ENCODE measurements around the gene GHRH. TPM values are rescaled to one million over a fixed set of nuclear protein-coding genes. Genes with fewer than 3 reads are reported as not detected.

The GHRH gene
- total RNA-seq, 1 donor from 2014 or later: not detected

GRCh38 chr20:37230200-37230599, 31.4 kb downstream of the GHRH start:
- H3K27me3 Mint-ChIP-seq (ENCODE audit: low read depth): no peaks in the 10 kb centered on the region
- H3K4me1 Mint-ChIP-seq: no peaks in the 10 kb centered on the region
- no peak overlapping the region for H3K27ac Mint-ChIP-seq
- no peak for DNase-seq (ENCODE audit: low spot score in 2 of 2, unreplicated experiment in 2 of 2)
- H3K9me3 Mint-ChIP-seq: no peaks in the 10 kb centered on the region
- TF ChIP-seq, protein P1, sequence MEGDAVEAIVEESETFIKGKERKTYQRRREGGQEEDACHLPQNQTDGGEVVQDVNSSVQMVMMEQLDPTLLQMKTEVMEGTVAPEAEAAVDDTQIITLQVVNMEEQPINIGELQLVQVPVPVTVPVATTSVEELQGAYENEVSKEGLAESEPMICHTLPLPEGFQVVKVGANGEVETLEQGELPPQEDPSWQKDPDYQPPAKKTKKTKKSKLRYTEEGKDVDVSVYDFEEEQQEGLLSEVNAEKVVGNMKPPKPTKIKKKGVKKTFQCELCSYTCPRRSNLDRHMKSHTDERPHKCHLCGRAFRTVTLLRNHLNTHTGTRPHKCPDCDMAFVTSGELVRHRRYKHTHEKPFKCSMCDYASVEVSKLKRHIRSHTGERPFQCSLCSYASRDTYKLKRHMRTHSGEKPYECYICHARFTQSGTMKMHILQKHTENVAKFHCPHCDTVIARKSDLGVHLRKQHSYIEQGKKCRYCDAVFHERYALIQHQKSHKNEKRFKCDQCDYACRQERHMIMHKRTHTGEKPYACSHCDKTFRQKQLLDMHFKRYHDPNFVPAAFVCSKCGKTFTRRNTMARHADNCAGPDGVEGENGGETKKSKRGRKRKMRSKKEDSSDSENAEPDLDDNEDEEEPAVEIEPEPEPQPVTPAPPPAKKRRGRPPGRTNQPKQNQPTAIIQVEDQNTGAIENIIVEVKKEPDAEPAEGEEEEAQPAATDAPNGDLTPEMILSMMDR (IDR thresholded peaks at IDR 0.05; ENCODE audit: unreplicated experiment): no peak
- no peak overlapping the region for H3K4me3 Mint-ChIP-seq
- H3K36me3 Mint-ChIP-seq: peaks cover 53% of the 10 kb centered on the region

- Mint-ChIP-seq H3K4me1 (no peaks in the 10 kb centered on the region), H3K36me3 (peaks cover 53% of the 10 kb centered on the region), H3K9me3 (no peaks in the 10 kb centered on the region), H3K27me3 (ENCODE audit: low read depth) (no peaks in the 10 kb centered on the region), H3K27ac (no peak overlapping the region), H3K4me3 (no peak overlapping the region)
- DNase-seq (ENCODE audit: low spot score in 2 of 2, unreplicated experiment in 2 of 2): no peak
- TF ChIP-seq, protein P1 (IDR thresholded peaks at IDR 0.05; ENCODE audit: unreplicated experiment): no peak
These were observed 32.3 kb downstream of the GHRH start for GRCh38 chr20:37229357-37229756.

GRCh38 chr20:37228656-37229055, 33.0 kb downstream of the GHRH start:
- TF ChIP-seq, protein P1 (IDR thresholded peaks at IDR 0.05; ENCODE audit: unreplicated experiment): no peak
- Mint-ChIP-seq H3K27me3 (ENCODE audit: low read depth) (no peaks in the 10 kb centered on the region), H3K27ac (no peak overlapping the region), H3K9me3 (no peaks in the 10 kb centered on the region), H3K36me3 (peaks cover 55% of the 10 kb centered on the region), H3K4me3 (no peak overlapping the region), H3K4me1 (no peaks in the 10 kb centered on the region)
- no peak for DNase-seq (ENCODE audit: low spot score in 2 of 2, unreplicated experiment in 2 of 2)

DNA sequence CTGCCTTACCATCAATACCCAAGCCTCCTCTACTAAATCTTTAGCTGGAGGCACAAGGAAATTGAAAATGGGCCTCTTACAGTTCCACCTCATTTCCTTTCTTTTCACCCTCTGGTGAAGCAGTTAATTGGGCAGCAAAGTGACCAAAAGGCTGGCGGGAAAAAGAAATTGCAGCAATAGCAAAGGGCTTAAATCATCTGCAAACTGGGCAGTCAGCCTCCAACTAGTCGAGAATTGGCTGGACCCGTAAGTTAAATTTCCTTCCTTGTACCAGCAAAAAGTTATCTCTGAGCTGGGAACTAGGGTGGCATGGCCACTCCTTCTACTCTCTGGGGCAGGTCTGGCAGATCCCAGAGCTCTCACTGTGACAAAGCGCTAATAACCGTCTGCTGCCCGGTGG, 33.5 kb downstream of the GHRH start:
- no peak for DNase-seq (ENCODE audit: low spot score in 2 of 2, unreplicated experiment in 2 of 2)

GRCh38 chr20:37226889-37227288, 34.7 kb downstream of the GHRH start:
- TF ChIP-seq, protein P1 (IDR thresholded peaks at IDR 0.05; ENCODE audit: unreplicated experiment): no peak
- no peak overlapping the region for H3K27ac Mint-ChIP-seq
- peaks cover 48% of the 10 kb centered on the region for H3K36me3 Mint-ChIP-seq
- H3K4me1 Mint-ChIP-seq: no peaks in the 10 kb centered on the region
- no peaks in the 10 kb centered on the region for H3K27me3 Mint-ChIP-seq (ENCODE audit: low read depth)
- H3K9me3 Mint-ChIP-seq: no peaks in the 10 kb centered on the region
- H3K4me3 Mint-ChIP-seq: no peak overlapping the region
- no peak for DNase-seq (ENCODE audit: low spot score in 2 of 2, unreplicated experiment in 2 of 2)

More for the DNA sequence above, 33.5 kb downstream of the GHRH start:
- TF ChIP-seq, protein P1 (IDR thresholded peaks at IDR 0.05; ENCODE audit: unreplicated experiment): no peak
- H3K4me1 Mint-ChIP-seq: no peaks in the 10 kb centered on the region
- H3K4me3 Mint-ChIP-seq: no peak overlapping the region
- H3K9me3 Mint-ChIP-seq: no peaks in the 10 kb centered on the region
- H3K36me3 Mint-ChIP-seq: peaks cover 57% of the 10 kb centered on the region
- no peaks in the 10 kb centered on the region for H3K27me3 Mint-ChIP-seq (ENCODE audit: low read depth)
- H3K27ac Mint-ChIP-seq: no peak overlapping the region

- Mint-ChIP-seq H3K4me1 (no peaks in the 10 kb centered on the region), H3K27ac (no peak overlapping the region), H3K9me3 (no peaks in the 10 kb centered on the region), H3K27me3 (ENCODE audit: low read depth) (no peaks in the 10 kb centered on the region), H3K36me3 (peaks cover 39% of the 10 kb centered on the region), H3K4me3 (no peak overlapping the region)
- no peak for DNase-seq (ENCODE audit: low spot score in 2 of 2, unreplicated experiment in 2 of 2)
- TF ChIP-seq, protein P1 (IDR thresholded peaks at IDR 0.05; ENCODE audit: unreplicated experiment): no peak
These were observed 36.5 kb downstream of the GHRH start for GRCh38 chr20:37225146-37225545.

All from mesothelial cell of epicardium (in vitro differentiated cells).